Stimulated activated naive CD4-positive, alpha-beta T cell (primary cell): ENCODE results near the gene ALDH1L1.

Experiments used
- DNase-seq, 6 experiments: peaks; one replicate each; lab custom pipeline; 2025; lab: John Stamatoyannopoulos, UW

The ALDH1L1 gene

GRCh38 chr3:126134219-126134975, 46.0 kb downstream of the ALDH1L1 start:
- peak in 5 of 6 experiments; percentile 10 to 37 (median 16) for DNase-seq

DNA sequence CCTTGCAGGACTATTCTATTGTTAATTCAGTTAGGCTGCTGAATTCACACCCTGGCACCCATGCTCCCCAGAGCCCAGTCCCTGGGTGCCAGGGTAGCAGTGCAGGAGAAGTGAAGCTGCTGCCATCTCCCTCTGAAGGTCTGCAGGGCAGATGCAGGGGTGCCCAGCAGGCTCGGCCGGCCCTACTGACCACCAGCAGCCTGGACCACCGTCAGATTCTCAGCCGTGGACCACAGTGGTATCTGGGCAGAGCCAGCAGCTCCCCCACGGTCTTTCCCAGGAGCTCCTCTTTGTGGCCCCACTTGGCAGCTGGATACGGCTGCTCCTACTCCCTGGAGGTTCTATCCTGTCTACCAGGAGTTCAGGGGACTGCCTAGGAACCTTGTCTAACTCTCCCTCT, 46.8 kb downstream of the ALDH1L1 start:
- no peak for DNase-seq

DNA sequence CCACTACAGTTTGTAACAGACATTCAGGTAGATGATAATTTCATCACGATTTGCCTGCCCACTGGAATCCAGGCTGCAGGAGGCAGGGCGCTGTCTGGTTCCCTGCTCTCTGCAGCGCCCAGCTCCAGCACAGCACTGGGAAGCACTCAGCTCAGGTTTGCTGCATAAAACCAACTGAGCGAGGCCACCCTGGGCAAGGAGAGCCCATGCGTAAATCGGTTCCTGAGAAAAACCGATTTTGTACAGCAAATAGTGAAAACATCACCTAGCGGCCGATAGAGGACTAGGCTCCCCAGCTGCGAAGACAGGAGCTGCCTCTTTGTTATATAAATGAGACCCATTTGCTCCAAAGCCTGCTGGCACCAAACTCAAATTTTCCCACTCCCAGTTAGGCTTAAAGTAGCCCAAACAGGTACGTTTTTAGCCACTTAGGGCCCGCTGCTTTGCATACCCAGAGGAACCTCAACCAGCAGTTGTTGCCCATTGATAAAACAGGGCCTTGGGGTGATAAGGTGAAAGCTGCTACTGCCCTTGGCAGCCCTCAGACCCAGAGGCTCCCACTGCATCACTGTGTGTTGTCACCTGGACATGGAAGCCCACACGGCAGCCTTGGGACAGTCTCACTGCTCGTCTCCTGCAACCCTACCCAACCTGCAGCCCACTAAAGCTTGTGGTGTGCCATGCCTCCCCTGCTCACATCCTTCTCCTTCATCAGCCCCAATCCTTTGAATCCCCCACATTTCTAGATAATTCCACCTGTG, 47.5 kb downstream of the ALDH1L1 start:
- no peak for DNase-seq

DNA sequence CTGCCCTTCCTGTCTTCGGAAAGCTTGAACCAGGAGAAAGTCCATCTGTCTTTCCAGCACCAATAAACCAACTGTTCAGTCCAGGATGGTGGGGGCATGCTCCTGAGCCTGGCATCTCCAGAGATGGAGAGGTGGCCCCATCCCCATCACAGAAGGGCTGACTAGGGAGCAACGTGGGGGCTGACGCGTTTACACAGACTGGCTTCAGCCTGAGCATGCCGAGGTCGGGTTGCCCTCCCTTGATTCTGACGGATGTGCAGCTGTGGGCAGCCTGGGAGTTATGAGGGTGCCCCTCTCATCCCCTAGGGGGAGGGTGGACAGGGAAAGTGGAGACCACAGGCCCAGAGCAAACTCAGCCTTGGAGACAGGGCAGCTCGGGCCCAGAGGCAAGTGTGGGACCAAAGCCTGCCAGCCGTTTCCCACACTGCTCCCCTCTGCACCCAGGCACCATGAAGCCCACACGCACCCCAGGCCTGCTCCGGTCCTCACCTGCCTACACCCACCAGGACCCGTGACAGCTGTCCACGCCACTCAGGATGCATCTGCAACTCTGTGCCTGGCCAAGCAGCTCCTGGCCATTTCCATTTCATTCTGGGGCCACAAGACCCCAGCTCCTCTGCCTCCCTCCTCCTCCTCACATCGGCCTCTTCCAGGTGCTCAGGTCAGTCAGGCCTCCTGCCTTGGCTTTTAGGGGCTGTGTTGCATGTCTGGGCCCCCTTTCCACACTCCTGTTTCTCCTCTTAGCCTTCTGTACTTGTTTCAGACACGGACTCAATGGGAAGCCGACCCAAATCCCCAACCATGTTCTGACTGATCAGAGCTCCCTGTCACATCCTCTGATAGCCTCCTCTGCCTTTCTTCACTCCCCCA, 48.3 kb downstream of the ALDH1L1 start:
- no peak for DNase-seq

- DNase-seq = no peak
Observed at GRCh38 chr3:126130981-126131745, 49.2 kb downstream of the ALDH1L1 start.

GRCh38 chr3:126130081-126130855, 50.1 kb downstream of the ALDH1L1 start:
- DNase-seq = no peak

DNA sequence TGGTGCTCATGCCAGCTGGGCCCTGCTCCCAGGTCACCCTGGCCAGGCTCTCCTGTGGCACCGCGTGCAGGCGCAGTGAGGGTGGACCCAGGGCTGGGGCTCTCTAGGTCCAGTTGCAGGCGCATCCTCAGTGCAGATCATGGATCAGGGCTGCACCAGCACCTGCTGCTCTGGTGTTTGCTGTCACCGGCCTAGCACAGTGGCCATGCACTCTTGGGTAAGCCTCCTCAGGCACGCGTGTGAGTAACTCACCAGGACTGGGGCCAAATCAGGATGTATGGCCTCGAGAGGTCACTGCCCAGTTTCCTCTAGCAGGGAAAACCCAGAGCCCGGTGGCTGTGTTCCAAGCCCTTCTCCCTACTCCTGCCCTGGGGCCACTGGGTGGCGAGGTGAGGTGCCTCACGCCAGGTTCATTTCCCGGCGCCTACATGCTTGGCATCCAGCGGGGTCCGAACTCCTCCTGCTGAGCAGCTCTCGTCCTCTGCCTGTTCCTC, 50.9 kb downstream of the ALDH1L1 start:
- no peak for DNase-seq

GRCh38 chr3:126128504-126129397, 51.6 kb downstream of the ALDH1L1 start:
- DNase-seq = no peak

- DNase-seq = no peak
Observed at GRCh38 chr3:126127904-126128303, 52.5 kb downstream of the ALDH1L1 start.

DNA sequence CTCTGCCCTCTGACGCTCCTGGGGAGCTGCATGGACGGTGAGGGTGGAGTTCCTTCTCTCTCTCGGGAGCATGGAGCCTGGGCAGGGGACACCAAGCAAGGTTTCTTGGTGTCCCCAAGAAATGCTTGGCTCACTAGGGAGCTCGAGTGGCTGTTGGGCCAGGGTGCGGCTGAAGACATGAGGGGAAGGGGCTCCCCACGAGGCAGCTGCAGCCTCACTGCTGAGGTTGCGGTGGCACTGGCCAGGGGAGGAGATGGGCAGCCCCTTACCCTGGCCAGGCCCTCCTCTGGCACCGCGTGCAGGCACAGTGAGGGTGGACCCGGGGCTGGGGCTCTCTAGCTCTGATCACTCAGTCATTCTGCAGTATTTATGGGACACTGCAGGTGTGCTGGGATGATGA, 52.9 kb downstream of the ALDH1L1 start:
- DNase-seq = no peak

- DNase-seq = no peak
Observed at GRCh38 chr3:126126811-126127431, 53.5 kb downstream of the ALDH1L1 start.

GRCh38 chr3:126126286-126126685, 54.1 kb downstream of the ALDH1L1 start:
- DNase-seq = no peak

GRCh38 chr3:126125781-126126251, 54.6 kb downstream of the ALDH1L1 start:
- no peak for DNase-seq

GRCh38 chr3:126125341-126125740, 55.0 kb downstream of the ALDH1L1 start:
- DNase-seq = no peak

GRCh38 chr3:126124896-126125295, 55.5 kb downstream of the ALDH1L1 start:
- no peak for DNase-seq

DNA sequence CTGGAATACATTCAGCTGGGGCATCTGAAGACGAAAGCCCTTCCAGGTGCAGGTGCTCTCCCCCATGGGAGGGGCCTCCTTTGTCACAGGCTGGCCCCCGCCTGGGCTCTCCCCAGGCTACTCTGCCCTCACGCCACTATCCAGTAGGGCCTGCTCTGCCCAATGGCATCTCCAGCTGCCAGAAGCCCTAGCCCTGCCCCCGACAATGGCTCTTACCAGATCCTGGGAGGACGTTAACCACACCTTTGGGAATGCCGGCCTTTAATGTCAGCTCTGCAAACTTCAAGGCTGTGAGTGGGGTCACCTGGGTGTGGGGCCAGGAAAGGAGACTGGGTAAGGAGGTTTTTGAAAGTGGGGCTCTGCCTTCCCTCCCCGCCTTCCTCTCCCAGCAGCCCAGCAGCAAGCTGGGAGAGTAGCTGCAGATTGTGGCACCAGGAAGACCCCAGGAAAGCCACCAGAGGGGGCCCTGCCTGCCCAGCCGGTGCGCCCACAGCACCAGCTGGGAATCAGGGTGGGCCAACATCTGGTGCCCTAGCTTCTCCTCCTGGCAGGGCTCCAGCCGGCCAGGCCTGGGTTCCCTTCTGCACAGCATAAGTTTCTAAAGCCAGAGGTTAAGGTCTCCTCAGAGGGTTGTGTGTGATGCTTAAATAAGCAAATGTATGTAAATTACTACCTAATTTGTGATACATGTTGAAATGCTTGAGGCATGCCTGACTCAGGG, 56.1 kb downstream of the ALDH1L1 start:
- no peak for DNase-seq

DNA sequence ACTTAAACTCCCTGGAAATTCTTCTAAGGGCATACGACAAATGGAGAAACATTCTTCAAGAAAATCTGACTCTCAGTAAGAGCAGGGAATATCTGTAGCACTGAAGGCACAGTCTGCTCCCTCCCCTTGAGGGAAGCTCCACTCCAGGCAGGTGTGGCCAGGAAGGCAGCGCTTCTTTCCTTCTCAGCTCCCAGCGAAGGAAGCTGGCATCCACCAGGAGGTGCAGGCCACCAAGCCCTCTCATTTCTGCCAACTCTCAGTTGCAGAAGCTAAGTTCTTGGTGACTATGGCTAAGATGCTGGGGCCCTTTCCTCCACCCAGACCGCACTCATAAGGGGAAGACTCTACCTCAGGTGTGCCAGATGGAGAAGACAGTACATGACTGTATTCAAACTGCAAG, 58.8 kb downstream of the ALDH1L1 start:
- no peak for DNase-seq

DNA sequence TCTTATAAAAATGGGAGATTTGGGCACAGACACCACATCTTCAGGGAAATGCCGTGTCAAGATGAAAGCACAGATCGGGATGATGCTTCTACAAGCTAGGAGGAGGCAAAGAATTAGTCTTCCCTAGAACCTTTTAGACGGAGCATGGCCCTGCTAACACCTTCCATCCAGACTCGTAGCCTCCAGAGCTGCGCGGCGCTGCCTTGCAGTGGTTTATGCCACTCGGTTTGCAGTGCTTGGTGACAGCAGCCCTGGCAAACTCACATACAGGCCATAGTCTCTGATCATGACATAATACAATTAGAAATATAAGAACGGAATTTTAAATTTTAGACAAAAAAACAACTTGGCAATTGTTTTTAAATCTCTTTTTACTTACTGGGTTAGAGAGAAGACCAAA, 59.3 kb downstream of the ALDH1L1 start:
- DNase-seq = no peak
